GM04503 (cell line): ENCODE measurements around the gene PCAT7.
"Not testable (repeated sequence)": the region's sequence is repeated elsewhere in the genome, so short reads cannot be mapped to it uniquely, and the experiment has no call there.

Source experiments
- DNase-seq: peaks from one replicate; pipeline ENCODE4 v3.0.0-alpha.2; 2012; ENCODE audit warnings: low read depth

PCAT7 gene

DNA sequence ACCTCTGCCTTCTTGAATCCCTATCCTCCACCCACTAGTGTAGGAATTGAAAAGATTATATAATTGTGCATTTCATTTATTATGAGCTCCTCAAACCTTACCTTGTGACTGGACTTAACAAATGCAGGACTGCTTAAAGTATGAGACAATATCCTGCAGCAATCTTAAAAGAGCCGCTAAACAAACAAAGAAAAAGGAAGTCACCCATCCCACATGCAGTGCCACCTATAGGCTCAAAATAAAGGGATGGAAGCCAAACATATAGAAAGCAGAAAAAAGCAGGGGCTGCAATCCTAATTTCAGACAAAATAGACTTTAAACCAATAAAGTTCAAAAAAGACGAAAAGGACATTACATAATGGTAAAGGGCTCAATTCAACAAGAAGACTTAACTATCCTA is 8.7 kb downstream of the PCAT7 start:
- no peak for DNase-seq

DNA sequence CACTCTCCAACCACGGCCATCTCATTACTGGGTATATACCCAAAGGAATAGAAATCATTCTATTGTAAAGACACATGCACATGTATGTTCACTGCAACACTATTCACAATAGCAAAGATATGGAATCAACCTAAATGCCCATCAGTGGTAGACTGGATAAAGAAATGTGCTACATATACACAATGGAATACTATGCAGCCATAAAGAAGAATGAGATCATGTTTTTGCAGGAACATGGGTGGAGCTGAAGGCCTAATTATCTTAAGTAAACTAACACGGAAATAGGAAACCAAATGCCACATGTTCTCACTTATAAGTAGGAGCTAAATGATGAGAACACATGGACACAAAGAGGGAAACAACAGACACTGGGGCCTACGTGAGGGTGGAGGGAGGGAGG is 9.4 kb downstream of the PCAT7 start:
- DNase-seq, result not testable (repeated sequence)

DNA sequence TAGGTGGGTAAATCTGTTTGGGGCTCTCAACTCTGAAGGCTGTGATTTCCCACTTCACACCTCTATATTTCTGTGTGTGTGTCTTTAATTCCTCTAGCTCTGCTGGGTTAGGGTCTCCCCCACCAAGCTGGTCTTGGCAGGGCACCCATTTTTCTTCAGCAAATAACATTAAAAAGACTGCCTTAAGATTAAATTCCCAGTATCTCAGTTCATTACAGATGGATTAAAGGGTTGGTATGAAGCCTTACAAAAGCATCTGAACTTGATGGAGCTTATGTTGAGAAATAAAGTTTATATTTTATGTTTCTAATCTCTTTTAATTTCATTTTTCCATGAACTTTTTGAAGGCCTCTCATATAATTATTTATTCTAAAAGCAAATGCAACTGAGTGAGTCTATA is 11.7 kb downstream of the PCAT7 start:
- DNase-seq, result no peak

DNA sequence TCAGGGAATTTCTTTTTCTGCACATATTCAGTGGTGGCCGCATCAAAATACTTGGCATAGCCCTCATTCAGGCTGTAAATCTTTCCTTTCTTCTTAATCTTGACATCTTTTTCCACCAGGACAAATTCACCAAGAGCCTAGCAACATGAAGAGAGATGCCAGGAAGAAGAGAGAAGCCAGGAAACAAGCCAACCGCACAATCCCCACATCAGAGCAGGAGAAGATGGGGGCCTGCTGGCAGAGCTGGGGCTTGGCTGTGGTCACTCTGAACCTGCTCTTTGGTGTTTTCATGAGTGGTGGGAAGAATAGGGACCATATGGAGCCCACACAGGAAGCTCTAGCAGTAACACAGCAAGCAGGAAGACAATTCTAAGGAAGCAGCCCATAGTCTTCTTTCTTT is 12.4 kb downstream of the PCAT7 start:
- DNase-seq, result no peak

DNA sequence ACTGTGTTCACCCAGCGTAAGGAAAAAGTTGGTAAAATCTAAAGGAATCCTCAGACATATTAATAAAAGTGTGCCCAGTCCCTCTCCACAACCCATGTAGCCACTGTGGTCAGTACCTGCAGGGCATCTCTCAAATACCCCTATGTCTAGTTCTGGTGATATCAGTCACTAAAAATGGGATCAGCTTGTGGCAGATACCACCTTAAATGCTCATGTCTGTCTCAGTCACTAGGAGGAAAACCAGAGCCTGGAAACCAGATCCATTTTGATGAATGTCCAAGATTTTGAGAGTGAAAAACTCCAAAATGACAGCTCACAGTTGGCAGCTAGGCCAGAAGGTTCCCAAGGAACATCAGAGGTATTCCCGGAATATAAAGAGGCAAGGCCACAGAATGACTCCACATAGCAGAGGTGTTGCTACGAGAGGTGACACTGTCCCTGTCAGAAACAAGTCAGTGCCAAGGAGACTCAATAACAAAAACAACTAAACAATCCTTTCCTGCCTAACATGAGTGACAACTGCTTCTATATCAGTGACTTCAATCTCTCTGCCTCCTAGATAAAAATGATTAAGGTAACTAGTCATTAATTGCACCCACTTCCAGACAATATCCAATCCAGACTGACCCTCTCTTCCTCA is 13.5 kb downstream of the PCAT7 start:
- DNase-seq, result no peak

DNA sequence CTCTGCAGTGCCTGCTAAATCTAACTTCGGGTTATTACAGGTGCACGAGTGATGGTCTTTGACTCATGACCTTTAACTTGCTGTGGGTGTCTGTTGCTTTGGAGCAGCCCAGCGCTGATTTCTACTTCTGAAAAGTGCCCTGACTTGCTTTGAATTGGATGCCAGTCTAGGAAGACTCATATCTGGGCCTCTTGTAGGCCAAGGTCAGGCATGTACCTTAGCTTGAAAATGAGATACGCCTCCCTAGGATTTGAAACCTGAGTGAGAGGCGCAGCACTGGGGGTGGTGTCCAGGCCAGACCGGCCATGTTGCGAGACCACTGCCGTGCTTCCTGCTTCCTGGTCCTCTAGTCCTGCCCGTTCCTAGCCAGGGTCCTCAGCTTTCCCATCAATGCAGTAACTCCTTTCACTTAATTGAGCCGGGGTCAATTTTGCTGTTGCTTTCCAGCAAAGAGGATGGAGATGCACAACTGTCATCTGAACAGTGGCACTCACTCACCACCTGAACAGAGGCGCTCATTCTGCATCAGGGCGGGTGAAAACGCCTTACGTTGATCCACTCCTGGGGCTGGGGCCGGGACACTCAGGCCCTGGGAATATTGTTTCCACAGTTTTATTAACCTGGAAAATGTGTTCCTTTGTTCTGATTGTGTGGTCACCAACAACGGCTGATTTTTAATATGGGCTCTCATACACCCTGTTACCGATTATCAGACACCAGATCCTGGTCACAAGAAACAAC is 14.3 kb downstream of the PCAT7 start:
- DNase-seq, result no peak

DNA sequence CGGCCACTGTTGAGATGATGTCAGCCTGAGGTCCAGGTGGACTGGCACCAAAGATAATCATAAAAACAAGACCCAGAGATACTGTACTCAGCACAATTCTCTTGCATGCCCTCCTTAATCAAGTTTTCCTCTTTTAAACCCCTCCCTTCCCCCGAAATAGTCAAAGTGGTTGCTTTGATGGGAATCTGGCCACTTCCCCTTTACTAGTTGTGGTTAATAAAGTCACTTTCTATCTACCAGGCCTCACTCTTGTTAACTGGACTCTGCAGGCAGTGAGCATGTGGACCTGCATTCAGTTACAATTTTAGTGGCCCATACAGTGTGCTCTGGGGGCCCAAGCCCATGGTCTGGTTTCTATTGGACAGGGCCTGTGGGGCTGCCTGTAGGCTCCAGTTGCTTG is 21.2 kb downstream of the PCAT7 start:
- no peak for DNase-seq

DNA sequence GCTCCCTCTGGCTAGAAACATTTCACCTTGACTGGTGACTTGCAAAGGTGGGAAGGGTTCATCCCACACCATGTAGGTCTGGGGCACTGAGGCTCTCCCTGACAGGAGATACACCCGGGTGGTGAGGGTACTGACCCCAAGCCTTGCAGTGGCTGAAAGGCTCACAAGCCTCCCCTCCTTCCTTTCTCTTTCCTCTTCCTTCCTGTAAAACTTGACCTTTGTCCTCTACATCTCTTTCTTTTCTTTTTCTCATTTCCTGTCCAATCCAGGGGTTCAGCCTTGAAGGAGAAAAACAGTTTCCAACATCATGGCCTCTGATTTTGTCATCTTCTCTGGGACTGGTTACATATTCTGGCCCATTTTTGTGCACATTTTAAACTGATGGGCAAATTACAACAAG is 22.2 kb downstream of the PCAT7 start:
- DNase-seq, result no peak

DNA sequence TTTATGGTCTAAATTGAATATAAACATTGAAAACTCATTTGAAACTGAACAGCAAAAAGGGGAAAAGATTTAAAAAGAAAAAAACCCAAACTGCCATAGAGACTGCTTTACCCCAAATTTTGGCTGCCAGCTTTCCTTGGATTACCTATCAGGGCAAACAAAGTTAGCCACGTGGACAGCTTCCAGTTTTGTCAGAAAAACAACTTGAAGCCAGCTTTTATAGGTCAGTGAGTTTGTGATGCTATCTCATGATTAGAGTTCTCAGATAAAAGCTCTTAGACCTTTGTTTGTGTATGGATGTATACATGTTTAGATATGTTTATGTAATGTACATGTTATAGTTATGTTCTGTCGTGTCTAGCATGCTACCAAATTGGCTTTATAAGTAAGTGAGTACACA is 22.7 kb downstream of the PCAT7 start:
- DNase-seq, result no peak

DNA sequence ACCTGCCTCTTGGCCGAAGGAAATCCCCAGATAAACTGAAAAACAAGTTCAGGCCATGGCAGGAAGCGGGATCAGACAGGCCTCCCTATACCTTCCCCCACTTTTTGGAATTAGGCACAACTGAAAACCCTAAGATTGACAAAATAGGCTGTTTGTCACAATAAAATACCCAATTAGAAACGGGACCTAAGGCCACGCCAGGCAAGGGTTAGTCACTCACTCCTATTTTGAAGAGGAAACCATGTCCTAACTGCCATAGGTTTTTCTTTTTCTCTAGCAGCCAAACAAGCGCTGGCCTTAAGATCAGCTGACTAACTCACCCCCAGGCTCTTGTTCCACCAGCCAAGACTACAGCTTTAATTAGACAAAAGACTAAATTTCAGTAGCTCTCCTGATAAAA is 26.8 kb downstream of the PCAT7 start:
- no peak for DNase-seq

DNA sequence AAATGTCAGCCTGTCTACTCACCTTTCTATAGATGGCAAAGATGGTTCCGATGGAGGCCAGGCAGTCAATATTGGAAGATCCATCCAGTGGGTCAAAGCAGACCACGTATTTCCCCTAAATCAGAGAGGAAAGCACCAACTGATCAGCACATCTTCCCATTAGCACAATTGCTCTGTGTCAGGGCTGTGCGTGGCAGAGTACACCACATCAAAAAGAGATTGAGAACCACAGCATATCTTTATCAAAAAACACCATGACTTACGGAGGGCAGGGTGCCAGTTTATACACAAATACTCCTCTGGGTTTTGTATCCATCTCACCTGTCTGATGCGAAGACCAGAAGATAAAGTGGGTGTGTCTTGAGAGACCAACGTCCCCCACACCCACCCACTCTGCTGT is 29.7 kb downstream of the PCAT7 start:
- DNase-seq, result no peak

DNA sequence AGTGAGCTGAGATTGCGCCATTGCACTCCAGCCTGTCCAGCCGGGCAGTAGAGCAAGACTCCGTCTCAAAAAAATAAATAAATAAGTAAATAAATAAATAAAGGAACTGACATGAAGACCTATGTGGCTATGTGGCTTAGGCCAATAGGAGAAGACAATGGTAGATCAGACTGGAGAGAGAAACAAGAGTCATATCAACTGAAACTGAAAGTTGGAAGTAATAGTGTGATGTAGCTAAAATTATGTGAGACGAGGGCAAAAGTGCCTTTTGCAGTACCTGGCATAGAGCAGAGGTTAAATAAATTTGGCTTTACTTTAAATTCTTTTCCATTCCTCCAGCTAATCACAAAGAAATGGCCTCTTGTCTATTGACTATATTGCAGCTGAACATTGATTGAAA is 31.4 kb downstream of the PCAT7 start:
- DNase-seq, result no peak

DNA sequence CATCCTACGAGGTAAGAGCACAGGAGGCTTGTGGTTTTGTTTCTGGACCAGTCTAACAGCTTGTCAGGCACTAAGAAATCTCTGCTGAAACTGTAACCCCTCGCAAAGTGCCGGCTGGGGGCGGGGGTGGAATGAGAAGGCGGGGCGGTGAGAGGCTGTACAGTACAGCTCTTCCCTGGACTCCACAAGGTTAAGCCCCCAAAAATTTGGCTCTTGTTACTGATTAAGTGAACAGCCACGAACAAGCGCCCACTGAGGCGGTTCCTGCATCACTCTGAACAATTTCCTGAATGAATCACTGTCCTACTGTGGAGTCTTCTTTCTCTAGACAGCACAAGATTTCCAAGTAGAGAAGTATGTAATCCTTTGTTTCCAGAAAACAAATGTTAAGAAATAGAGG is 31.9 kb downstream of the PCAT7 start:
- no peak for DNase-seq

DNA sequence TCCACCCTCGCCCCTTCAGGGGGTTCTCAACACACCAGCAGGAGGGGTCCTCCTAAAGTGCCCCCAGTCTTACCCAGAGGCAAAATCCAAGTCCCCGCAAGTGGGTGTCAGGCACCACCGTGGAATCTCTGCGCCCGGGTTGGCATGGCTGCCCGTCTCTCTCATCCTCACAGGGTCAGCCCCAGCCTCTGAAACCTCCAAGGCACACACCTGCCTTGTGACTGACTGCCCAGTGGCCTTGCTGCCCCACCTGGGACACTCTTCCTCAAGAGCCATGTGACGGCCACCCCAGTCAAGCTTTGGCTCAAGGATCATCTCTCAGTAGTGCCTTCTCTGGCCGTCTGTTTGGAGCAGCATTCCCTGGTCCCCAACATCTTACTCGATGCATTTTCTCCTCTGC is 33.8 kb downstream of the PCAT7 start:
- no peak for DNase-seq

DNA sequence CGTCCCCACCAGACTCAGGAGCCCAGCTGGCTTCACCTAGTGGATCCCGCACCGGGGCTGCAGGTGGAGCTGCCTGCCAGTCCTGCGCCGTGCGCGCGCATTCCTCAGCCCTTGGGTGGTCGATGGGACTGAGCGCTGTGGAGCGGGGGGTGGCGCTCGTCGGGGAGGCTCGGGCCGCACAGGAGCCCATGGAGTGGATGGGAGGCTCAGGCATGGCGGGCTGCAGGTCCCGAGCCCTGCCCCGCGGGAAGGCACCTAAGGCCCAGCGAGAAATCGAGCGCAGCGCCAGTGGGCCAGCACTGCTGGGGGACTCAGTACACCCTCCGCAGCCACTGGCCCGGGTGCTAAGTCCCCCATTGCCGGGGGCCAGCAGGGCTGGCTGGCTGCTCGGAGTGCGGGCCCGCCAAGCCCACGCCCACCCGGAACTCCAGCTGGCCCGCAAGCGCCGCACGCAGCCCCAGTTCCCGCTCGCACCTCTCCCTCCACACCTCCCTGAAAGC is 36.2 kb downstream of the PCAT7 start:
- DNase-seq, result not testable (repeated sequence)

DNA sequence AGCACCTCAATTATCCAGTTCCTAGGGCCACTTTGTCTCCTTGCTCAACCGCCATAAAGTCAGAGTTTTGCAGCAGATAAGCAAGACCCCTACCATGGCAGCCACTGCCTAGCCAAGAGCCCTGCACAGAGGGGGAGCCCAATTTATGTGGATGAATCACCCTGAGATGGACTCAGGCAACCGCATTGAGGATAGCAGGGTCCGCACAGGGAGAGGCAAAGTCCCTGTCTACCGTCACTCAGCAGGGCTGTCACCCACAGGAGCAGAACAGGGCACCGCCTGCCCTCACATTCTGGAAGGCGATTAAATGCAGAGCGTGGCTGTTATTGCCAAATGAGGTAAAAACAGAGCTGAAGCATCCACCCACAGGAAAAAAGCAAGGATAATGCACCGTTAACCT is 37.0 kb downstream of the PCAT7 start:
- DNase-seq, result no peak

DNA sequence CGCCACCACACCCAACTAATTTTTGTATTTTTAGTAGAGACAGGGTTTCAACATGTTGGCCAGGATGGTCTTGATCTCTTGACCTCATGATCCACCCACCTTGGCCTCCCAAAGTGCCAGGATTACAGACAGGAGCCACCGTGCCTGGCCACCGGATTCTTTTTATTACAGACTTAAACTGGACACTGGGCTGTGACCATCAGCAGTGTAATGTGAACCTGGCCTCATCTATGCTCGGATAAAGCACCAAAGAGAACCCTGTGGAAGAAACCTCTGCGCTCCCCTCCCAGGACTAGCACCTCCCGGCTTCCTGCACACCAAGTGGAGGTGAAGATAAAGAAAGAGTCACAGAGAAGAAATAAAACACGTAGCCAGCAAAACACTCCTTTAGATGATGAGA is 37.8 kb downstream of the PCAT7 start:
- not testable (repeated sequence) for DNase-seq

DNA sequence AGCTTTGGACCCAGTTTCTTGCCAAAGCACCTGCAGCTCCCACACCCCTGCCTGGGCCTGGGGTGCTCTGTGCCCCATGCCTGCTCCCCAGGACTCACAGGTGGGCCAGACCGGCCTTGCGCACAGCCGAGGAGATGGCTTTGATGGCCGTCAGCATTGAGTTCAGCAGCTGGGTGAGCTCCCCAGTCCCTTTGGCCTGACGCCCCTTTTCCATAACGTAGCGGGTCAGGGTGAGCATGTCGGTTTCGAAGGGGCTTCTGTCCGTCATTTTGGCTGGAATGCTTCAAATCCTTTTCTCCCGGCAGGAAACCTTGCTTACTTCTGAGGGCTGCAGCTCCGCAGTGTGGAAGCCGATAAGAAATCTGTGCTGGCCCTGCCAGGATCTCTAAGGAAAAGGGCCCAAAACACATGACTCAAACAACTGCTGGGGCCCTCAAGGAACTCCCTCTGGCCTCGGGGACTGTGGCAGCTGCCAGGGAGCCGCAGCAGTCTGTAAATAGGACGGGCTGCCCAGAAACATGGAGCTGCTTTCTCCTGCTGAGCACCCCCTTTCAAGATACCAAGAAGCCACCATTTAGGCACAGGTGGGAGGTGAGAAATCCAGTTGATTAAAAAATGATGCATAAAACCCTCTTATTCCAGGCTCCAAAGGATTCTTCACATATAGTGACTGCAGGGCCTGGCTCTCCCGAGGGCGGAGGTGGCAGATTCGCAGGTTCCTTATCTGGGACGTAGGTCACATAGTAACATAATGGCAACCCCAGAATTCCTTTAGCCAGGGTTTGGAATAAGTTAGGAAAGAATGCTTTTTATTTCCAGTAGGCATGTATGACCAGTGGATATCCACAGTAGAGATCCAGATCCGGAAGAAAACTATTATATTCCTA is 38.8 kb downstream of the PCAT7 start, which contains the start of gene FBP2:
TSS of gene FBP2 (minus strand) at position 366 of the 887 bp plus-strand sequence. CDS start at position 268, 98 bp downstream.
- DNase-seq, result no peak

DNA sequence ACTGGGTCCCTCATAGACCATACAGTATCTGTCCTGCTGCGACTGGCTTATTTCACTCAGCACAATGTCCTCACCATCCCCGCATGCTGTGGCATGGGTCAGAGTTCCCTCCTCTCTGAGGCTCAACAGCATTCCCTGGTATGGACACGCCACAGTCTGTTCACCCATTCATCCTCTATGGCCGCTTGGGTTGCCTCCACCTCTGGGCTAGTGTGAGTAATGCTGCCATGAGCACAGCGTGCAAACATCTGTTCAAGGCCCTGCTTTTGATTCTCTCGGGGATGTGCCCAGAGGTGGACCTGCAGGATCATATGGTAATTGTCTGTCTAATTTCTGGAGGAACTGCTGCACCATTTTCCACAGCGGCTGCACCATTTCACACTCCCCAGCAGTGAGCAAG is 44.2 kb downstream of the PCAT7 start:
- DNase-seq, result no peak

DNA sequence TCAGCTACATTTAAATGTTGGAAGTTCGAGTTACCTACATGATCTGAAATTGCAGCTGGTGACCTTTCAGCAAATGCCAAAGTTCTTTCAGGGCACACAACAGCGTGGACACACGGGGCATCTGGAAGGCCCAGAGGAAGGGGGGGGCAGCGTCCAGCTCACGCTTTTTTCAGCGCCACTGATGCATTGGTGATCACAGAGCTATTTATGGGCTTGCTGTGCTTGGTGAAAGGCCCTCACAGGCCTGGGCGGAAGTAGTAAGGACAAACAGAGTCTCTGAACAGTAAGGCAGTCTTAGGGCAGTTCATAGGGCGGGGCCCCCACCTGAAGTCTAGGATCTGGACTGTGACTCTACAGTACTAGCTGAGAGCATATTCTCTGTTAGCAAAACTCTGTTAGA is 45.4 kb downstream of the PCAT7 start:
- DNase-seq, result no peak

DNA sequence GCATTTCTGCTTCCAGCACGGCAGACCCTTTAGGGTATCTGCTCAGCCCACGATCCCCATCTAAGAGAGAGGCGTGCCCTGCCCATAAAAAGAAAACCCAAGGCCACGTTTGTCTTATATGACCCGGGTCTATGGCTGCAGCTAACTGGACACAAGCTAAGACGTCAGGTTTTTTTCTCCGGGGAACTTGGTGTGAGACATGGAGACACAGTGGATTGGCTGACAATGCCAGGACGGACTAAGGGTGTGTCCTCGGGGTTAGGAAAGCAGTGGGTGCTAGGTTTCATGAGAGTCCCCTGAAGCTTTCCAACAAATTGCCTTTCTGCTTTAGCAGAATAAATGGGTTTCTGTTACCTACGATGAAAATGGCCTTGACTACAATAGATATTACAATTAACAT is 45.8 kb downstream of the PCAT7 start:
- DNase-seq, result no peak

DNA sequence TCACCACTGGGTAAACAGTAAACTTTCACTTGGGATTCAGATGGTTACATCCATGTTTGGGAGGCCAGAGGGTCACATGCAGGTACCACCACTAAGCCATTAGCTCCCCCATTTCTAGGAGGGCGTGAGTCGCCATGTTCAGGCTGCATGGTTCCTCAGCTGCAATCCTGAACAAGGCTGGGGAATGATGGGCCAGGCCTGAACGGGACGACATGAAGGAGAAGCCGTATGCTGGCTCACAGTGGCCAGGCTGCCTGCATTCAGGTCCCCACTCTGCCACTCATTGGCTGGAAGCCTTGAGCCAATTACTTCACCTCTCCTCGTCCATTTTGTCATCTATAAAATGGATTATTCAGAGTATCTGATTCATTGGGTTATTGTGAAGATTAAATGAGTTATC is 47.8 kb downstream of the PCAT7 start:
- no peak for DNase-seq
